ENCODE data around the gene LGI2. TPM values are rescaled to one million over a fixed set of nuclear protein-coding genes. Genes with fewer than 3 reads are reported as not detected.

The LGI2 gene
- total and polyA plus RNA-seq, 2 of the 8 experiments (the other 6 are each of a cell fraction or from before 2014, with no cell fraction given) = 2.3 to 4.0 TPM

GRCh38 chr4:24973404-24973746 is 57.4 kb downstream of the LGI2 start:
- Histone ChIP-seq H2BK120ac (replicated peaks; ENCODE audit: low read depth, low read length) (no peak overlapping the region), H4K91ac (replicated peaks; ENCODE audit: insufficient read length, low read length) (peak overlapping the region; percentile 55), H3K23me2 (ENCODE audit: low read depth, low read length) (no peaks in the 10 kb centered on the region; the same call in 1 of the 2 replicates), H3K4ac (replicated peaks; ENCODE audit: insufficient read length, low read depth, low read length) (peak overlapping the region; percentile 72), H3K9me3 (ENCODE audit: insufficient read depth in 2 of 2, low read depth in 1 of 2, low read length in 1 of 2) (no peaks in the 10 kb centered on the region; a peak in 1 of 4 replicates), H3K23ac (ENCODE audit: insufficient read length) (no peak overlapping the region), H3K36me3 (ENCODE audit: control insufficient read depth in 2 of 4, insufficient read depth in 4 of 4, low read length in 3 of 4) (no peaks in the 10 kb centered on the region), H3K79me2 (ENCODE audit: control insufficient read depth in 1 of 2, insufficient read depth in 2 of 2, low read length in 2 of 2) (no peaks in the 10 kb centered on the region), H3K4me2 (ENCODE audit: insufficient read depth in 1 of 2, low read depth in 2 of 2, low read length in 2 of 2) (no peak overlapping the region), H2BK20ac (ENCODE audit: low read length) (no peak overlapping the region), H3K9ac (replicated peaks in 1 of 4; ENCODE audit: extremely low read depth in 1 of 4, low read depth in 3 of 4, low read length in 3 of 4) (no peak overlapping the region), H2AK5ac (ENCODE audit: low read depth, low read length) (no peak overlapping the region), H4K5ac (ENCODE audit: insufficient read length, low read depth, low read length) (no peak overlapping the region), H3K56ac (replicated peaks; ENCODE audit: insufficient read length, low read depth, low read length) (no peak overlapping the region), H2AFZ (ENCODE audit: low read length) (peak overlapping the region; percentile 48; the same call in 1 of the 2 replicates), H2BK15ac (ENCODE audit: low read length) (peak overlapping the region; percentile 81; the same call in 1 of the 2 replicates), H3K27ac (ENCODE audit: low read depth, low read length) (no peak overlapping the region), H3K14ac (ENCODE audit: insufficient read length) (no peak overlapping the region), H4K8ac (ENCODE audit: extremely low read depth, insufficient read depth, low read length) (no peak overlapping the region), H3K27me3 (replicated peaks in 1 of 4; ENCODE audit: control insufficient read depth in 3 of 4, extremely low read depth in 1 of 4, insufficient read depth in 3 of 4, low read length in 3 of 4) (no peaks in the 10 kb centered on the region), H4K20me1 (replicated peaks in 1 of 2; ENCODE audit: control insufficient read depth in 1 of 2, insufficient read depth in 2 of 2, low read length in 2 of 2) (no peaks in the 10 kb centered on the region), H3K79me1 (ENCODE audit: low read depth, low read length) (no peaks in the 10 kb centered on the region; the same call in 1 of the 2 replicates), H3K18ac (ENCODE audit: extremely low read depth, low read length) (no peak overlapping the region), H2BK12ac (ENCODE audit: low read depth, low read length) (no peak overlapping the region), H3K4me1 (replicated peaks in 1 of 4; ENCODE audit: control insufficient read depth in 3 of 4, insufficient read depth in 4 of 4, low read length in 3 of 4) (peaks cover 0 to 2% (median 0%) of the 10 kb centered on the region in 4 experiments; a peak in 1 of 7 replicates), H2BK5ac (ENCODE audit: low read depth, low read length) (no peak overlapping the region), H3K4me3 (ENCODE audit: extremely low read depth in 1 of 4, insufficient read depth in 2 of 4, low read depth in 3 of 4, low read length in 4 of 4) (no peak overlapping the region)
- FAIRE-seq (no peak), DNase-seq (ENCODE audit: low read depth in 1 of 2, low spot score in 2 of 2) (no peak)
- POLR2A ChIA-PET (ENCODE audit: partially characterized antibody) = interaction anchor here (0.9 kb wide), 1 partner anchor 275 kb away, joined by 3 read pairs; no protein-coding TSS in a partner anchor
- CTCF ChIA-PET (ENCODE audit: partially characterized antibody) = interaction anchor here (0.6 to 3.0 kb wide), 5 partner anchors 11 to 485 kb away, joined by 3 to 13 read pairs (median 3); no protein-coding TSS in a partner anchor
- TF ChIP-seq RXRA (IDR thresholded peaks at IDR 0.05; ENCODE audit: insufficient read depth, low read depth, low read length) (no peak), FOSL1 (IDR thresholded peaks at IDR 0.05; ENCODE audit: insufficient read depth, low read depth, low read length) (no peak), CREB1 (IDR thresholded peaks at IDR 0.05) (no peak), CHD2 (IDR thresholded peaks at IDR 0.05; ENCODE audit: low read length) (no peak), CBX5 (IDR thresholded peaks at IDR 0.05; ENCODE audit: low read depth, low read length) (no peak), TEAD4 (IDR thresholded peaks at IDR 0.05; ENCODE audit: low read depth, low read length) (no peak), SIX5 (IDR thresholded peaks at IDR 0.05; ENCODE audit: low read depth, low read length) (no peak)
- TF ChIP-seq, protein P1, sequence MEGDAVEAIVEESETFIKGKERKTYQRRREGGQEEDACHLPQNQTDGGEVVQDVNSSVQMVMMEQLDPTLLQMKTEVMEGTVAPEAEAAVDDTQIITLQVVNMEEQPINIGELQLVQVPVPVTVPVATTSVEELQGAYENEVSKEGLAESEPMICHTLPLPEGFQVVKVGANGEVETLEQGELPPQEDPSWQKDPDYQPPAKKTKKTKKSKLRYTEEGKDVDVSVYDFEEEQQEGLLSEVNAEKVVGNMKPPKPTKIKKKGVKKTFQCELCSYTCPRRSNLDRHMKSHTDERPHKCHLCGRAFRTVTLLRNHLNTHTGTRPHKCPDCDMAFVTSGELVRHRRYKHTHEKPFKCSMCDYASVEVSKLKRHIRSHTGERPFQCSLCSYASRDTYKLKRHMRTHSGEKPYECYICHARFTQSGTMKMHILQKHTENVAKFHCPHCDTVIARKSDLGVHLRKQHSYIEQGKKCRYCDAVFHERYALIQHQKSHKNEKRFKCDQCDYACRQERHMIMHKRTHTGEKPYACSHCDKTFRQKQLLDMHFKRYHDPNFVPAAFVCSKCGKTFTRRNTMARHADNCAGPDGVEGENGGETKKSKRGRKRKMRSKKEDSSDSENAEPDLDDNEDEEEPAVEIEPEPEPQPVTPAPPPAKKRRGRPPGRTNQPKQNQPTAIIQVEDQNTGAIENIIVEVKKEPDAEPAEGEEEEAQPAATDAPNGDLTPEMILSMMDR (IDR thresholded peaks at IDR 0.05; ENCODE audit: control extremely low read depth in 1 of 3, insufficient read depth in 1 of 3, low read depth in 1 of 3, low read length in 3 of 3) = no peak
- TF ChIP-seq, protein P2, sequence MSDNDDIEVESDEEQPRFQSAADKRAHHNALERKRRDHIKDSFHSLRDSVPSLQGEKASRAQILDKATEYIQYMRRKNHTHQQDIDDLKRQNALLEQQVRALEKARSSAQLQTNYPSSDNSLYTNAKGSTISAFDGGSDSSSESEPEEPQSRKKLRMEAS (IDR thresholded peaks at IDR 0.05) = no peak
- WGBS, 2 experiments (ENCODE audit: extremely low coverage in 1 of 2, insufficient coverage in 1 of 2, insufficient read length in 1 of 2, insufficient replicate concordance in 2 of 2, low coverage in 1 of 2, low lambda C conversion rate in 2 of 2, missing lambda C conversion rate in 1 of 2) = 47% methylated on average over 3 of the region's 3 CpGs; no CpG with 5 or more reads in 1 of the 2 experiments

All from H1 (cell line).